Activated T-cell treated with anti-CD3 and anti-CD28 coated beads for 4 hours (primary cell): Measurements from ENCODE around the gene RPS5.
"Not testable (repeated sequence)": the region's sequence is repeated elsewhere in the genome, so short reads cannot be mapped to it uniquely, and the experiment has no call there.

Source experiments
- DNase-seq: peaks from one replicate; pipeline ENCODE4 v3.0.0-alpha.2; 2020

The RPS5 gene

DNA sequence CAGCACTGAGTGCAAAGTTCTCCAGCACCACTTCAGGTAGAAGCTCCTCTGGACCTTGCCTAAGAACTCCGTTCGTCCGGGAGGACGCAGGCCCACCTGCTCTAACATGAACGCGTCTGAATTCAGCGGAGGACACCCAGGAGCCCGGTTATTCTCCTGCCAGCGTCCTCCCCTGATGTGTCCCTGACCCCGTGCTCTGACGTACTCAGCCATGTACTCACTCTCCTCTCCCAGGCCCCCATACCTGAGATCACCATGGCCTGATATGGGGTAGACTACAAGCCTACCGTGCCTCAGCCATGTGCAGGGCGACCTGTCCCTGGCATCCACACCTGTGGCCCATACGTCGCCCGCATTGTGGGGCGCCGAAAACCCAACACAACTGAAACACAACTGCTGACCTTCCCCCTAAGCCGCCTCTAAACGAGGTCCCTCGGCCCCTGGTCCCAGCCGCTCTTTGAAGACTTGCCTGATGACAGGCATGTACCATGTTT is 20.6 kb downstream of the RPS5 start:
- no peak for DNase-seq

DNA sequence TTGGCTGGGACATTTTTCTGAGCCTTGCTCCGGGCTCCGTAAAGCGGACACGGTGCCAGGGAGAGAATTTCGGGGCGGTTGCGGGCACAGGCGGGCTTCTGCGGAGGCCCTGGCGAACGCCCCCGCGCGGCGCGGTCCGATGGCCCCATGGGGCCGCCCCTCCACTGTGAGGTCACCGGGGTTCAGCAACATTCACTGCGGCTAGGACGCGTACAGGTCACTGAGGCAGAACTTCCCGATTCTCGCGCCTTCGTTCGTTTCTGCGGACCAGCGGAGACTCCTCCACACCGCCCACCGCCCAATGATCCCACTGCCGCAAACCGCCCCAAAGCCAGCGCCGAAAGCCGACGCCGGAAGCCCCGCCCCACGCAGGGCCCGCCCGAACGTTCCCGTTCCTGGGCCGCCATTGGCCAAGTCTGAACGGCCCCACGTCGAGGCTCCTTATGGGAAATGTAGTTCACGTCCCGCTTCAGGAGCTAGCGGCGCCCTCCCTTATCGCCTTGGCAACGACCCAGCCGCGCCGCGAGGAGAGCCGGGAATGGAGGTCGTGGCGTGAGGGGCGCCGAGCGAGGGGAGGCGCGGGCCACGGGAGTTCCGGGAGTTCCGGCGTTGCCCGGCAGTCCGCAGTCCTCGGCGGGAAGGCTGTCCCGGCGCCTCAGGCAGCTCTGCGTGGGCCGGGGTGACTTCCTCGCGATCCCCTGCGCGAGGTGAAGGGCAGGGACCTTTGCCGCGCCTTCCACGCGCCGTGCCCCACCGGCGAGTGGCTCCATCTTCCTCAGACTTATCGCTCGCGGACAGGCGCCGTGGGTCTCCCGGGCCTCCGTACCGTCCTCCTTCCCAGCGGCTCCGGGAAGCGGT is 21.3 kb downstream of the RPS5 start, which contains the start of gene ZNF584:
Gene ZNF584, plus strand, starts transcription at position 498 of the 858 bp plus-strand sequence. CDS start 499 bp downstream, outside the sequence.
- DNase-seq: peak; percentile 92

DNA sequence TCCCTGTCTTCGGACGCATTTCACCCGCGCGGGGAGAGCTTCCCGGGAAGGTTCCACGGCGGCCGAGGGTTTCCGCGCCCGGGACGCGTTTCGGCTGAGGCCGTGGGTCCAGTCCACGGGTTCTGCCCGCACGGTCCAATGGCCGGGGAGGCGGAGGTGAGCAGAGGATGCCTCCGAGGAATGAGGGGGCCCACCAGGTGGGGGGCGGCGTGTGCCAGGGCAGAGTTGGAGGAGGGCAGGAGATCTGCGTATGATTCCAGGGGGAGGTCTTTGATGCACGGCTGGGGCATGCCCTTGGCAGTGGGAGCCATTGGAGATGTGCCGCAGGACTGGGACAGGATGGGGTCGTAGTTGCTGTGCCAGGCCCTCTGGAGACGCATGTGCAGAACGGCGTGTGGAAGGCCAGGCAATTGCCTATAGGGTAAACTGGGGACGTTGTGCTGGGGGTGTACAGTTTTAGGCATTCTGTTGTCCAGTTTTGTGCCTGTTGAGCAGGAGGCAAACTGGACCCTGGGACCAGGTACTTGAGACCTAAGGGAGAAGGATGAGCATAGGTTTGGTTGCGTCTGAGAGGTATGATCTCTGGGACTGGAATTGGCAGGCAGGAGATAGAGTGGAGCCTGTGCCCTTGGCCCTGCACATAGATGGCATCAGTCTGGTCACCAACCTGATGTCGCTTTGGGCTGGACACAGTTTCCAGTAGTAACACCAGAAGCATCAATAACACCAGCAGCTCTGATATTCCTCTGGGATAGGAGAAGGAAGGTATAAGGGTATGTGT is 22.1 kb downstream of the RPS5 start:
- no peak for DNase-seq

DNA sequence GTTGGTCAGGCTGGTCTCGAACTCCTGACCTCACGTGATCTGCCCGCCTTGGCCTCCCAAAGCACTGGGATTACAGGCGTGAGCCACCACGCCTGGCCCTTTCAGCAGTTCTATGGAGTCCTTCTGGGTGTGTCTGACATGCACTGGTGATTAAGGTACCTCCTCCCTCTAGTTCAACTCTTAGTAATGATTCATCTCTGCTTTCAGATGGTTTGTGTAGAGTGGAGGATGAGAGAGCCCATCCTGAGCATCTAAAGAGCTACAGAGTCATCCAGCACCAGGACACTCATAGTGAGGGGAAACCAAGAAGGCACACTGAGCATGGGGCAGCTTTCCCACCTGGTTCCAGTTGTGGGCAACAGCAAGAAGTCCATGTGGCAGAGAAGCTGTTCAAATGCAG is 29.5 kb downstream of the RPS5 start:
- DNase-seq: no peak

DNA sequence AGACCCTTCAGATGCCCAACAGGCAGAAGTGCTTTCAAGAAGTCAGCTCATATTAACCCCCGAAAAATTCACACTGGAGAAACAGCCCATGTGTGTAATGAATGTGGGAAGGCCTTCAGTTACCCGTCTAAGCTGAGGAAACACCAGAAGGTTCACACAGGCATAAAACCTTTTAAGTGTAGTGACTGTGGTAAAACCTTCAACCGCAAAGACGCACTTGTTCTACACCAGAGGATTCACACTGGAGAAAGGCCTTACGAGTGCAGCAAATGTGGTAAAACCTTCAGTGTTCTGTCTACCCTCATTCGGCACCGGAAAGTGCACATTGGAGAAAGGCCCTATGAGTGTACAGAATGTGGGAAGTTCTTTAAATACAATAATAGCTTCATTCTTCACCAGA is 30.0 kb downstream of the RPS5 start:
- no peak for DNase-seq

DNA sequence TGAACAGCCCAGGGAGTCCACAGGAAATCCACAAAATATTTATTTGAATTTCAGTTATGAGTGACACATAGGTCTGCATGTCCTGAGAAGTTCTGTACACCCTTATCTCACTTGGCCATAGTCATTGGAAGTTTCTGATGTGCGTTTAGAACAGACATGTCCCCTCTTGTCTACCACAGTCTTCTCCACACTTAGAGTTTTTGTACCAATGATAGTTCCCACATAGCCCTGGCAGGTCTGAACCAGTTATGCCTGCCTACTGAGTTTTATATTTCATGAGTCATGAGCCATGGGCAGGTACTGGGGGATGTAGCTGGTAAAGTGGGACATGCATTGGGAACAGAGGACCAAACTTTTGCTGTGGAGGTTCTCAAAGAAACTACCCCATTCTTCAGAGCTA is 41.5 kb downstream of the RPS5 start:
- DNase-seq: no peak

DNA sequence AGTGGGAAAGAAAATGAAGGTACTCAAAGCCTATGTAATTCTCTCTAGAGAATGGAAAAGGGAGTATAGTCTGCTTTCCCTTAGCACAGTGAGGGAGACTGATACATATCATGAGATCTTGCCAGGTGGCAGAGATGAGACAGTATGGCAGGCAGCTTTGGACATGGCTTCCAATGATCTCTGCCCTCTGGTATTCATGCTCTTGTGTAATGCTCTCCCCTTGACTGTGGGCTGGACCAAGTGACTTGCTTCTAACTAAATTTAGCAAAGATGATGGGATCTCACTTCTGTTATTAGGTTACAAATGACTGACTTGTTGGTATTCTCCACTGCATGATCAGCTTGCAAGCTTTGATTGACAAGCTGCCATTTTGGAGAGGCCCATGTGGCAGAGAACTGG is 42.7 kb downstream of the RPS5 start:
- no peak for DNase-seq

DNA sequence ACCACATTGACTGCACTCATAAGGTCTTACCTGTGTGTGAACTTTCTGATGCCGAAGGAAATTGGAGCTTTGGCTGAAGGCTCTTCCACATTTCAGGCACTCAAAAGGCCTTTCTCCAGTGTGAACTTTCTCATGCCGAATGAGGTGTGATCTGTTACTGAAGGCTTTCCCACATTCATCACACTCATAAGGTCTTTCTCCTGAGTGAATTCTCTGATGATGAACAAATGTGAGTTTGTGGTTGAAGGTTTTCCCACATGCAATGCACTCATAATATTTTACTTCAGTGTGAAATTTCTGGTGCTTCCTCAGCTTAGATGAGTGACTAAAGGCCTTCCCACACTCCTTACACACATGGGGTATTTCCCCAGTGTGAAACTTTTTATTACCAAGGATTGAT is 47.1 kb downstream of the RPS5 start:
- no peak for DNase-seq

DNA sequence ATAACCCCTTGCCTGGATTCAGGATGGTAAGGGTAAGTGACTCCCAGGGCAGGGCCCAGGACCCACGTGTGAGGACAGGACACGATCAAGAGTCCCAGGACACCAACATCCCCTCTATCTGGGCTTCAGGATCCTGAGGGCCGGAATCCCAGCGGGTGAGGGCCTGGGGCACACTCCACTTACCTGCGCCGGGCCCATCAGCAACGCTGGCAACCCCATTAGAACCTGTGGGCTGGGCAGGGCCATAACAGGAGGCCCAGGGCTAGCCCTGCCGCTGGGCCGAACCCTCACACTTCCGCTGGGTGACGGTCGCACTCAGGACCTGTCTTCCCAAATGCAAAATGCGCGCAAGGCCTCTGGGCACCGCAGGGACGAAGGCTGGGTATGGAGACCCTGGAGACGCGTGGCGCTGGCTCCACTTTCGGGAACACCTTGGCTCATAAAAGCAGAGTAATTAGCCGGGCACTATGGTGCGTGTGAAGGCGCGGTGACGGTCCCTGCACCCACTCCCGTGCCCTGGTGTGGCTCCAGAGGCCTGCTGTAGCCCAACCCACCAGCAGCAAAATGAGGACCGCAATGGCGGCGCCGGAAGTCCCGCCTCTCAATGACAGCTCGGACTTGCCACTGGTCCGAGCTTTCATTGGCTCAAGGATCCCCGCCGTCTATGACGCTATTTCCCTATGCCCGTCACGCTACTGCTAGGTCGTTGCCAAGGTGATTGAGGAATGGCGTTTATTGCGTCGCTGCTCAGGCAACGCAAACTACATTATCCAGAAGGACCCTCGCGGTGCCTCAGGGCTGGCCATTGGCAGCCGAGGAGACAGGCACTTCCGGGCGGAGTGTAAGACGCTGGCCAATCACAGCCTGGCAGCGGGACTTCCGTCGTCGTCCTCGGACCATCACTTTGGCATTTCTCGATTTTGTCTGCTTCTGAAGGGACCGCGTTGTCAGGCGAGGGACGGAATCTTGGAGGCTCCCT is 52.8 kb downstream of the RPS5 start, which contains the start of gene ZNF132:
Gene ZNF132, minus strand, starts transcription at position 578 of the 979 bp plus-strand sequence. Its CDS starts 332 bp downstream, at position 246.
- peak; percentile 85 for DNase-seq

DNA sequence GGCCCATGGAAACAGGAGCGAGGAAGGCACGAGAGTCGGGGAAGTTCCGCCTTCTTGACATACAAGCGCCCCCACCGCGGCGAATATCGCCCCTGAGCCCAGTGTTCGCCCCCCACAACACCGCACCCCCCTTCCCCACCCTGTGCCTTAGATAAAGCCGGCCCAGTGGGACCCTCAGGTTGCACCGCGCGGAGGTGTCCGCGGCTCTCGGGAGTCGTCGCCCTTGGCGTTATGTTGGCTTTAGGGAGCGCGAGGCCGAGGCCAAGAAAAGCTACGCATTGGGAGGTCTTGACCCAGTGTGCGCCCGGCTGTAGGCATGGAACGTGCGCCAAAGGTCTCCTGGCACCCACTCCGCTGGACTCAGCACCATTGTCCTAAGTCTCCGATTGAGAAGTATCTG is 53.5 kb downstream of the RPS5 start:
- DNase-seq: no peak

DNA sequence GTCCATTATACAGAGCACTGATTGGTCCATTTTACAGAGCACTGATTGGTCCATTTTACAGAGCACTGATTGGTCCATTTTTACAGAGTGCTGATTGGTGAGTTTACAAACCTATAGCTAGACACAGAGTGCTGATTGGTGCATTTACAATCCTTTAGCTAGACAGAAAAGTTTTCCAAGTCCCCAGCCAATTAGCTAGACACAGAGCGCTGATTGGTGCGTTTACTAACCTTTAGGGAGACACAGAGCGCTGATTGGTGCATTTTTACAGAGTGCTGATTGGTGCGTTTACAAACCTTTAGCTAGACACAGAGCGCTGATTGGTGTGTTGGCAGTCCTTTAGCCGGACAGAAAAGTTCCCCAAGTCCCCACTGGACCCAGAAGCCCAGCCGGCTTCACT is 55.9 kb downstream of the RPS5 start:
- DNase-seq: not testable (repeated sequence)
